Activated T-helper 17 cell treated with anti-CD3 and anti-CD28 coated beads, Interleukin-2, amount 50 U/mL, for 72 hours (primary cell): ENCODE results near the gene DNAH1. TPM values are rescaled to one million over a fixed set of nuclear protein-coding genes. Genes with fewer than 3 reads are reported as not detected.

ENCODE experiments used
- ATAC-seq: fragments of 150-1000 bp; cut with Tn5 transposase; replicated peaks from 2 replicates; pipeline ENCODE4 v1.10.0; 2021; ENCODE audit warnings: mild to moderate bottlenecking, moderate library complexity
- H3K27ac Mint-ChIP-seq: one replicate; pipeline ENCODE4 v1.8.0; 2022; ENCODE audit warnings: mixed read lengths
- H3K27me3 Mint-ChIP-seq: one replicate; pipeline ENCODE4 v1.8.0; 2022; ENCODE audit warnings: mixed read lengths
- H3K36me3 Mint-ChIP-seq: one replicate; pipeline ENCODE4 v1.8.0; 2022; ENCODE audit warnings: low read depth, mild to moderate bottlenecking, mixed read lengths
- H3K4me1 Mint-ChIP-seq: one replicate; pipeline ENCODE4 v1.8.0; 2022; ENCODE audit warnings: mixed read lengths
- H3K4me3 Mint-ChIP-seq: one replicate; pipeline ENCODE4 v1.8.0; 2022; ENCODE audit warnings: mild to moderate bottlenecking, mixed read lengths
- H3K9me3 Mint-ChIP-seq: one replicate; pipeline ENCODE4 v1.8.0; 2022; ENCODE audit warnings: mixed read lengths
- total RNA-seq, 2 donors: library from RNA; stranded (reverse); gene quantifications; one replicate each; pipeline ENCODE4 v1.2.3, GENCODE V29; 2022

Gene DNAH1
- total RNA-seq, 2 donors from 2014 or later, result 17.2 to 26.5 TPM

DNA sequence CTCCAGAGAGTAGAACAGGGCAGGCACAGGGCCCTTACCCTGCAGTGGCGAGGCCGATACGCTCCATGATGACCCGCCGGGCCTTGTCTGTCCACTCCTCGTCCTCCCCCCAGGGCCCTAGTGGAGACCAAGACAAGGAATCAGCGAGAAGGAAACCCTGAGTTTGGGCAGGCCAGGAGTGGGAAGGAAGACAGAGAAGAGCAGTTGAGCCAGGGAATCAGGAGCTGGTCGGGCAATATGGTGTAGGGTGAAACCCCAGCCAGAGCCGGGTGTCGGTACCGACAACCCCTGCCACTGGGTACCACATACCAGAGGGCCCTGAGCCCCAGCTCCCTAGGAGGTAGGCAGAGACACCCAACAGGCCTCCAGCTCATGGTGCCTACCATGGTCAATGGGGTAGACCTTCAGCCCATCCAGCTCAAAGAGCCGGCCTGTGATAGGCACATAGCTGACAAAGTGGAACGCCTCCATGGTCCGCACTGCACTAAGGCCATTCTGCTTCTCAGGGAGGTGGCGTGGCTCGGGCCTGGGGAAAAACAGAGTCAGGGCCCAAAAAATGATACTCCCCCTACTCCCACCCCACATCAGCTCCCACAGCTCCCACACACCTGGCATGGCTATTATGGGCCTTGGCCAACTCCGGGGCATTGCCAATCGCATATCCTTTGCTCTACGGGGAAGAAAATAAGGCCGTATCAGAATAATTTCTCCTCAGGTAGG, 90.8 kb downstream of the DNAH1 start:
- Mint-ChIP-seq H3K27ac (no peak overlapping the region), H3K9me3 (no peaks in the 10 kb centered on the region), H3K36me3 (peaks cover 68% of the 10 kb centered on the region)

GRCh38 chr3:52407779-52408178, 91.7 kb downstream of the DNAH1 start:
- H3K27me3 Mint-ChIP-seq, result no peaks in the 10 kb centered on the region
- peak overlapping the region; percentile 68 for H3K27ac Mint-ChIP-seq
- no peak for ATAC-seq

More for the DNA sequence above, 90.8 kb downstream of the DNAH1 start:
- H3K4me1 Mint-ChIP-seq, result peaks cover 11% of the 10 kb centered on the region
- no peaks in the 10 kb centered on the region for H3K27me3 Mint-ChIP-seq
- no peak overlapping the region for H3K4me3 Mint-ChIP-seq
- no peak for ATAC-seq

DNA sequence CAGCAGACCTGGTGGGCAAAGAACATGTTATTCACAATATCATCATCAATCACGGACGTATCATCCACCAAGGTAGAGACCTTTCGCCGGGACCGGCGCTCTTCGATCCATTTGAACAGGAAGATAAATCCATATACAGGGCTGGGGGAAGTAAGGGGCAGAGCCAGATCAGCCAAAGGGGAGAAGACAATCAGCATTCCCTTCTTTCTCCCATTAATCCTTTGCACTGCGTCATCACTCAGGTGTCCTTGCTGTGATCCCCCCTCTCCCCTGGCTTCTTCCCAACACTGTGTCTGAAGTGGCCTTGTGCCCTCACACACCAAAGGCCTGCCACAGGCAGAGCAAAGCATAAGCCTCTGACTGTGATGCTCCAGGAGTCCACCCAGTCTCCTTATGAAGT, 92.3 kb downstream of the DNAH1 start:
- Mint-ChIP-seq H3K4me3 (peak overlapping the region; percentile 95), H3K27me3 (no peaks in the 10 kb centered on the region), H3K27ac (peak overlapping the region; percentile 68), H3K9me3 (no peaks in the 10 kb centered on the region), H3K4me1 (peaks cover 21% of the 10 kb centered on the region), H3K36me3 (peaks cover 53% of the 10 kb centered on the region)
- ATAC-seq, result no peak

More at GRCh38 chr3:52407779-52408178, 91.7 kb downstream of the DNAH1 start:
- Mint-ChIP-seq H3K9me3 (no peaks in the 10 kb centered on the region), H3K4me1 (peaks cover 16% of the 10 kb centered on the region), H3K36me3 (peaks cover 60% of the 10 kb centered on the region), H3K4me3 (peak overlapping the region; percentile 95)

DNA sequence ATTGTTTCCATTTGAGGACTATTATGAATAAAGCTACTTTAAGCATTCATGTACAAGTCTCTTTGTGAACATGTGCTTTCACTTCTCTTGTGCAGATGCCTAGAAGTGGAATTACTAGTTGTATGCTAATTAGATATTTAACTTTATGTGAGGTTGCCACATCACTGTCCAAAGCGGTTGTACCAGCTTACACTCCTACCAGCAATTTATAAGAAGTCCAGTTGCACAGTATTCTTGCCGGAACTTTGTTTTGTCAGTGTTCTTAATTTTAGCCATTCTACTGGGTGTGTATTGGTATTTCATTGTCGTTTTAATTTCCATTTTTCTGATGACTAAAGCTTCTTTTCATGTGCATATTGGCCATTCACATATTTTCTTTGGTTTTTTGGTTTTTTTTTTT, 99.7 kb downstream of the DNAH1 start:
- H3K4me1 Mint-ChIP-seq, result peaks cover 18% of the 10 kb centered on the region
- no peak overlapping the region for H3K4me3 Mint-ChIP-seq
- no peak for ATAC-seq
- peaks cover 22% of the 10 kb centered on the region for H3K36me3 Mint-ChIP-seq
- H3K9me3 Mint-ChIP-seq, result no peaks in the 10 kb centered on the region
- H3K27me3 Mint-ChIP-seq, result no peaks in the 10 kb centered on the region
- peak overlapping the region; percentile 38 for H3K27ac Mint-ChIP-seq

GRCh38 chr3:52420388-52420787, 104.3 kb downstream of the DNAH1 start:
- ATAC-seq, result no peak
- Mint-ChIP-seq H3K27ac (no peak overlapping the region), H3K4me3 (no peak overlapping the region), H3K9me3 (no peaks in the 10 kb centered on the region), H3K4me1 (peaks cover 4% of the 10 kb centered on the region), H3K27me3 (no peaks in the 10 kb centered on the region), H3K36me3 (peaks cover 11% of the 10 kb centered on the region)

GRCh38 chr3:52422669-52423068, 106.5 kb downstream of the DNAH1 start:
- Mint-ChIP-seq H3K4me3 (no peak overlapping the region), H3K36me3 (no peaks in the 10 kb centered on the region), H3K4me1 (peaks cover 3% of the 10 kb centered on the region), H3K9me3 (no peaks in the 10 kb centered on the region), H3K27me3 (no peaks in the 10 kb centered on the region), H3K27ac (no peak overlapping the region)
- no peak for ATAC-seq

DNA sequence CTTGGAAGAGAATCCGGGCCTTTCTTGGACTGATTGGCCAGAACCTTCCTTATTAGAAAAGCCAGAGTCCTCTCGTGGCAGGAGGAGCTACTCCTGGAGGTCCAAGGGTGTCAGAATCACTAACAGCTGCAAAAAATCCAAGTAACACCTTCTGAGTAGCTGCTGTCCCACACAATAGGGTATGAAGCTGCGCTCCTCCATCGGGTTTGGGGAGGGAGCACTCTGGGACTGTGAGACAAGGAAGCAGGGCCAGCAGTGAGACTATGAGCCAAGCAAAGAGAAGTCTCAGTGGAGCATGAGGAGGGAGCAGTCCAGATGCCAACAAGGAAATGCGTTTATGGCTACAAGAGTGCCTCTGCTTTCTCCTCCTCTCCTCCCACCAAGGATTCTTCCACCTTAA, 107.1 kb downstream of the DNAH1 start:
- Mint-ChIP-seq H3K9me3 (no peaks in the 10 kb centered on the region), H3K27ac (no peak overlapping the region), H3K4me1 (no peaks in the 10 kb centered on the region), H3K36me3 (no peaks in the 10 kb centered on the region), H3K4me3 (no peak overlapping the region), H3K27me3 (no peaks in the 10 kb centered on the region)
- ATAC-seq, result no peak

GRCh38 chr3:52428151-52429005, 112.3 kb downstream of the DNAH1 start:
- no peak overlapping the region for H3K27ac Mint-ChIP-seq
- H3K4me3 Mint-ChIP-seq, result no peak overlapping the region
- no peaks in the 10 kb centered on the region for H3K36me3 Mint-ChIP-seq
- no peaks in the 10 kb centered on the region for H3K9me3 Mint-ChIP-seq
- H3K4me1 Mint-ChIP-seq, result peaks cover 8% of the 10 kb centered on the region
- peak; percentile 75 for ATAC-seq
- no peaks in the 10 kb centered on the region for H3K27me3 Mint-ChIP-seq

DNA sequence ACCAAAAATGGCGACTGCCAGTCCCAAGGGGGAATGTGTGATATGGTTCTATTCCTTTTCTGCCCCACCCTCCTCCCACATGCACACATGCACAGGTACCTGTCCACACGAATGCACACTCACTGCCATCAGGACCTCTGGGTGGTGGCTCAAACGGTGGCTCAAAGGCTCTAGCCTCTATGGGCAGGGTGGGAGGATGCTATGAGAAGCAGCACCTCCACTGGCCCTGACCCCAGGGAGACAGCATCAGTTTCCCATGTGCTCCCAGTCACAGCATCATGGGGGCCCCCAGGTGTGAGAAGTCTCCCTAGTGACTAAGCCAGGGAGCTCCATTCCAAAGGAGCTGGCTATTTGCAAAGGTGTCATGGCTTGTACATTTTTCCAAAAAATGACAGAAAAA, 112.9 kb downstream of the DNAH1 start:
- H3K9me3 Mint-ChIP-seq, result no peaks in the 10 kb centered on the region
- no peaks in the 10 kb centered on the region for H3K27me3 Mint-ChIP-seq
- H3K36me3 Mint-ChIP-seq, result no peaks in the 10 kb centered on the region
- no peak overlapping the region for H3K27ac Mint-ChIP-seq
- H3K4me3 Mint-ChIP-seq, result no peak overlapping the region
- no peak for ATAC-seq
- H3K4me1 Mint-ChIP-seq, result peaks cover 8% of the 10 kb centered on the region

DNA sequence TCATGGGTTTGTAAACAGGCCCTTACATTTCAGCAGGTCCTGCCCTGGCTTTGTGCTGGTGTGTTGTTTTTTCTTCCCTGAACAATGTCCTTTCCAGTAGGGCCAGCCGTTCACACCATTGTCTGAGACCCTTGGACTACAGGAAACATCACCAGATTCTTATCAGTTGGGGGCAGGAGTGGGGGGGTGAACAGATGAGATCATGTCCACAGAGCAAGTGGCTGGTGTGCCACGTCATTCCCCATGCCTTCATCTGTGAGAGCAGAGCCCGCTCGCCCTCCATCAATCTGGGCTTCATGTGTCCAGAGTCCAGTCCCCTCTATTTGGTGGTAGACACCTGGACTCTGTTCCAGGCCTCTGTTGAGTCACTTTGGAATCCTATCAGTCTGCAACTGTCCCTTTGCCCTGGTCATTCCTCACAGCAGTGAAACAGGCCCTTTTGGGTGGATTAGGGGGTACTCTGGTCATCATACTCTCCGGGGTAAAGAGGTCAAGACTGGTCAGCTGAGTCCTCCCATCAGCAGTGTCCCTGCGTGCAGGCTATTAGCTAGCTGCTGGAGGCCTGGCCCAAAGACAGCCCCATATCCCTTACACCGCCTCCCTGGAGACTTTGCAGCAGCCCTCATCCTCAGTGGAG, 113.8 kb downstream of the DNAH1 start:
- no peaks in the 10 kb centered on the region for H3K27me3 Mint-ChIP-seq
- H3K4me1 Mint-ChIP-seq, result peaks cover 8% of the 10 kb centered on the region
- H3K36me3 Mint-ChIP-seq, result no peaks in the 10 kb centered on the region
- H3K4me3 Mint-ChIP-seq, result no peak overlapping the region
- no peak overlapping the region for H3K27ac Mint-ChIP-seq
- no peaks in the 10 kb centered on the region for H3K9me3 Mint-ChIP-seq
- ATAC-seq, result no peak

DNA sequence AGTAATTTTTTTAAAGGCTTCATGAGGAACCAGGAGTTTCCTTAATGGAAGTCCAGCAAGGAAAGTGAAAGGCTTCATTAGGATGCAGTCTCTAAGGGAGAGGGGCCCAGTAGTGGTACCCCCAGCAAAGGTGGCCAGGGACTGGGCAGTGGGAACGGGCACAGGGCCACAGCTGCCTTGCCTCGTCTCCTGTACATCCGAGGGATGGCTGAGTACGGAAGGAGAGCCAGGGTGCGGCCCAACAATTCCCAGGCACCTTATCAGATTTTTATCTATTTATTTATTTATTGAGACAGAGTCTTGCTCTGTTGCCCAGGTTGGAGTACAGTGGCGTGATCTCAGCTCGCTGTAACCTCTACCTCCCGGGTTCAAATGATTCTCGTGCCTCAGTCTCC, 114.3 kb downstream of the DNAH1 start:
- no peaks in the 10 kb centered on the region for H3K27me3 Mint-ChIP-seq
- ATAC-seq, result no peak
- no peaks in the 10 kb centered on the region for H3K36me3 Mint-ChIP-seq
- peaks cover 8% of the 10 kb centered on the region for H3K4me1 Mint-ChIP-seq
- no peak overlapping the region for H3K27ac Mint-ChIP-seq
- H3K9me3 Mint-ChIP-seq, result no peaks in the 10 kb centered on the region
- no peak overlapping the region for H3K4me3 Mint-ChIP-seq

GRCh38 chr3:52431459-52432223, 115.5 kb downstream of the DNAH1 start:
- H3K4me1 Mint-ChIP-seq, result peaks cover 8% of the 10 kb centered on the region
- peak overlapping the region; percentile 69 for H3K27ac Mint-ChIP-seq
- no peaks in the 10 kb centered on the region for H3K9me3 Mint-ChIP-seq
- no peaks in the 10 kb centered on the region for H3K27me3 Mint-ChIP-seq
- H3K36me3 Mint-ChIP-seq, result no peaks in the 10 kb centered on the region
- ATAC-seq, result no peak
- no peak overlapping the region for H3K4me3 Mint-ChIP-seq

- peak; percentile 37 for ATAC-seq
- no peaks in the 10 kb centered on the region for H3K36me3 Mint-ChIP-seq
- peak overlapping the region; percentile 69 for H3K27ac Mint-ChIP-seq
- no peaks in the 10 kb centered on the region for H3K27me3 Mint-ChIP-seq
- H3K9me3 Mint-ChIP-seq, result no peaks in the 10 kb centered on the region
- peaks cover 8% of the 10 kb centered on the region for H3K4me1 Mint-ChIP-seq
- no peak overlapping the region for H3K4me3 Mint-ChIP-seq
Measured at GRCh38 chr3:52432225-52432624, 116.1 kb downstream of the DNAH1 start.

DNA sequence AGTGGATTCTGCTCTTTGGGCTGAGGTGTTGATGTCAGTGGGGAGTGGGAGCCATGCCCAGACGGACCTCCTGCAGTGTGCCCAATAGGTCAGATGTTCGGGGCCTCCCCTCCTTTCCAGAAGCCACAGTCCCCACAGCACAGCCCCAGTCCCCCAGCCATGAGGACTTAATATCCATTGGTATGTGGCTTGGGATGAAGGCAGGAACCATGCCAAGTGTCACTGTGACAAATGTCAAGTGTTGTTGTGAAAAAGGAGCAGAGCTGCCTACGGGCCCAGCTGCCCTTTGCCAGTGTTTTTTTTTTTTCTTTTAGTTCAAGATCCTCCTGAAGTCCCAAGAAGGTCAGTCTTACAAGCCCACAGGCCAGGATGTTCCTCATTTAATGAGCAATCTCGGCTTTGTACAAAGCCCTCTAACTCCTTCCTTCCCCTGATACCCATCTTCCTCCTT, 116.6 kb downstream of the DNAH1 start:
- Mint-ChIP-seq H3K27me3 (no peaks in the 10 kb centered on the region), H3K9me3 (no peaks in the 10 kb centered on the region), H3K36me3 (no peaks in the 10 kb centered on the region), H3K4me3 (no peak overlapping the region), H3K27ac (peak overlapping the region; percentile 69), H3K4me1 (peaks cover 8% of the 10 kb centered on the region)
- no peak for ATAC-seq
